ENCODE results near the gene FMNL2. TPM values are rescaled to one million over a fixed set of nuclear protein-coding genes. Genes with fewer than 3 reads are reported as not detected.
"Not testable (repeated sequence)": the region's sequence is repeated elsewhere in the genome, so short reads cannot be mapped to it uniquely, and the experiment has no call there.

The FMNL2 gene
- total RNA-seq, 1 donor from 2014 or later: 1.6 TPM

- intact Hi-C loops (cut with micrococcal nuclease): no loop called here
Observed at GRCh38 chr2:152518034-152518433, 183.1 kb downstream of the FMNL2 start.

GRCh38 chr2:152518641-152519580 is 183.9 kb downstream of the FMNL2 start:
- intact Hi-C loops (cut with micrococcal nuclease): no loop called here

DNA sequence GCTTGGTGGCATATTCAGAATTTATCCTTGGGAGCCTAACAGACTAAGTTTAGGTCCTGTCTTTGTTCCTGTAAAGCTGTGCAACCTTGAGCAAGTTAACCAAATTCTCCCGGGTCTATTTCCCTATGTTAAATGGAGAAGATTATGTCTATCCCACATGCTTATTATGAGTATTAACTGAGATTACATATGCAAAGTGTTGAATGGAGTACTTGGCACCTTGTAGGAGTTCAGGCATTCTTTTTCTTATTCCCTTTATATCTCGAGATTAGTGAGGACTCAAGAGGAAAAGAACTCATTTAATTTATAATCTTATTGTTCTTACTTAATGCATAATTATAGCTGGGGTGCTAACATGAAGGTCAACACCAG is 184.6 kb downstream of the FMNL2 start:
- intact Hi-C loops (cut with micrococcal nuclease): no loop called here

DNA sequence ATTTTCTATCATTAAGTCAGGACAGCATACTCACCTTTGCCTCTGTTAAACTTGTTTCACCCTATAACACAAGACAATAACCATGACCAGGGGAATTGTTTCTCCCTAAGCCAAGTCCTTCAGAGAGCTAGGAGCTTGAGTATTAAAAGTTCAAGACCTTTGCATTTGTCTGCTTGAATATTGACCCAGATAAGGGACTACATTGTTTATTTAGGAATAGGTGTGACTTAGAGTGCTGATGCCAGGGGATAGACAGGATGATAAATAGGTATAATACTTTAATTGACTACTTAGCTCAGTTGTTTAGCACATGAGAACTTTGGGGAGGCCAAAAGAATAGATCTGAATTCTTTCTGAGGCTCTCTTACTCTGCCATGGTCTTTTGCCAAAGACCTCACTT is 185.8 kb downstream of the FMNL2 start:
- intact Hi-C loops (cut with micrococcal nuclease): no loop called here

GRCh38 chr2:152522446-152522845 is 187.5 kb downstream of the FMNL2 start:
- intact Hi-C loops (cut with micrococcal nuclease): not testable (repeated sequence)

- intact Hi-C loops (cut with micrococcal nuclease): no loop called here
Observed at GRCh38 chr2:152523091-152523490, 188.1 kb downstream of the FMNL2 start.

DNA sequence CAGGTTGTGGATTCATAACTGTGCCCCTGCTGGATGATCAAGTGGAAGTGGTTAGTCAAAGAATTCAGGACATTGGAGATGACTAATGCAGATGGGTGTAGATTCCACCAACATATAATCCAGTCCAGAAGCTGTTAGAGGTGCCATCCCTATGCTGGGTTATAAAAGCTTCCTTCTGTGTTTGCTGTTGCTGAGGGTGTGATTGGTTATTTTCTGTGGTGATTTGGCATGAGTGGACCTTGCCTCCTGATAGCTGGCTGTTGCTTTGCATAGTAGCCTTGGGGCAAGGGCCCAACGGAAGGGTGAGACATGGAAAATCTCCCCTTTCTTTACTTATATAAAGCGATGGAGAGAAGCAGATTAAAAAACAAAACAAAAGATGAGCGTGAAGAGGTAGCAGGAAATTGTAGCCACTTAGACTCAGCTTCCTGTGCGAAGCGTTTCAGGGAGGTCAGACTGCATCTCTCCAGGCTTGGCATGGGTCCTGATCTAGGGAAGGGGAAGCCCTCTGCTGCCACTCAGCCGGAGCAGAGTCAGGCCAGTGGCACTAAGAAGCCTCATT is 190.4 kb downstream of the FMNL2 start:
- intact Hi-C loops (cut with micrococcal nuclease): no loop called here

GRCh38 chr2:152529420-152530115 is 194.6 kb downstream of the FMNL2 start:
- intact Hi-C loops (cut with micrococcal nuclease): no loop called here

GRCh38 chr2:152532241-152532640 is 197.3 kb downstream of the FMNL2 start:
- intact Hi-C loops (cut with micrococcal nuclease): no loop called here

DNA sequence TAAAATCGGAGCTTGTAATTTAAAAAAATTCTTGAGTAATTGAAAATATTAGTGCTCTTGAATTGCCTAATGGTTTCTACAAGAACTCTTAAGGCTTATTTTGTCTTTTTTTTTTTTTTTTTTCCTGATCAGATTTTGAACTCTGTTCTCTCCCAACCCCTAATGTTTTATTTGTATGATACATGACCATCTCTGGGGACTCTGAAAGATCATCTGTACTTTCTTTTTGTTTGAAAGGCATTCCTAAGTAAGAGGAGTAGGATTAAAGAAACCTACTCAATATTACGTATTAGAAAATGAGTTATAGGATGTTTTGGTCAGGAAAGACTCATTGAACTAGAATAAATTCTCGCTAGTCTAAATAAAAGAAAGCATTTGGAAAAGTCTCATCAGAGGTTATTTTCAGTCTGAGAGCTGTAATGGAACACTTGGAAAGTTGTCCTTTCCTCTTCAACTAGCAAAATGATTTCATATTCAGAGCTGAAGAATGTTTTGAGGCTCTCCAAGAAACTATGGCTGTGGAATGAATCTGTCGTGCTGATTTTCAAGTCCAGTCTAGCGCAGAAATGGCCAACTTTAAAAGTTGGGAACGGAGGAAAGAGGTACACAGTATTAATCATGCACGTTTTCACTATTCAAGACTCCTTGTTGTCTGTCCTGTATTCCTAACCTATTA is 199.6 kb downstream of the FMNL2 start:
- intact Hi-C loops (cut with micrococcal nuclease): no loop called here

- intact Hi-C loops (cut with micrococcal nuclease): no loop called here
Observed at GRCh38 chr2:152537081-152537651, 202.2 kb downstream of the FMNL2 start.

DNA sequence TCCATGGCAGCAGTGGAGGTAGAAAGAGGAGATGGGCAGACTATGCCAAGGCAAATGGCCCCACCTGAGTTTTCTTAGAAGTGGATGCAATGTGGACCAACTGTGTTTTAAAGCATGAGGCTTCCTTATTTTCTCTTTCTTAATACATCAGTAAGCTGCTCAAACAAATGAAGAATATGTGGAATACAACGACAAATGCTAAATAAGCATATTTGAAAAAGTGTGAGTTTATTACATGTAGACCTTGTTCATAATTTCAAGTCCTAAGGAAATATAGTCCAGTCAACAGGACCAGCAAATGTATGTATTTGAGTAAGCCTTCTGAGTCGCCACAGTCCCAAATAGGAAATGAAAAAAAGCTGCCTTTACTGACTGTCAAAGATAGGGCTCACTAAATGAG is 204.4 kb downstream of the FMNL2 start:
- intact Hi-C loops (cut with micrococcal nuclease): no loop called here

GRCh38 chr2:152541712-152542111 is 206.7 kb downstream of the FMNL2 start:
- intact Hi-C loops (cut with micrococcal nuclease): no loop called here

DNA sequence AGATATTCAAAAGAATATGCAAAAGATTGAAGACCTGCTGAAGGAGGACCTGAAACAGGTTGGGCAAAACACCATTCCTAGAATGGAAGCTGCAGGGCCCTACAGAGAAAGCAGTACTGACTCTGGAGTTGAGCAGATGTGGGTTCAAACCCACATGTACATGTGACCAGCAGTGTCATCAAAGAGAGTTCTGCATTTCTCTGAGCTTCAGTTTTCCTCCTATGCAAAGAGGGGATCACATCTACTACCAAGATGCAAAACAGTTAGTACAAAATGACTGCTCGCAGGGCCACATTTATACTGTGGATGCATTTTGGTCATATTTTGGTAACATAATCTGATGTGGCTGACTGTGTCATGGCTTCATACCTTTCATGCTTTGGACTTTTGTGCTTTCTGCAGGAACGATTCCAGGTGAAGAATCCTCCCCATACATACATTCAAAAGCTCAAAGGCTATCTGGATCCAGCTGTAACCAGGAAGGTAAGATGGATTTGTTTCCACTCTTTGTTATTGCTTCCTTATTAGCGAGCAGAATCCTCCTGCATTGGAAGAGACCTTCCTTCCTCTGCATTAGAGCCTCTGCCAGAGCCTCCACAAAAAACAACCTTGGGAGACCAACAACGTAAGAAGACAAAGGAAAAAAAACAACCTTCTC is 207.5 kb downstream of the FMNL2 start:
- intact Hi-C loops (cut with micrococcal nuclease): no loop called here

- intact Hi-C loops (cut with micrococcal nuclease): no loop called here
Observed at GRCh38 chr2:152542995-152543481, 208.1 kb downstream of the FMNL2 start.

DNA sequence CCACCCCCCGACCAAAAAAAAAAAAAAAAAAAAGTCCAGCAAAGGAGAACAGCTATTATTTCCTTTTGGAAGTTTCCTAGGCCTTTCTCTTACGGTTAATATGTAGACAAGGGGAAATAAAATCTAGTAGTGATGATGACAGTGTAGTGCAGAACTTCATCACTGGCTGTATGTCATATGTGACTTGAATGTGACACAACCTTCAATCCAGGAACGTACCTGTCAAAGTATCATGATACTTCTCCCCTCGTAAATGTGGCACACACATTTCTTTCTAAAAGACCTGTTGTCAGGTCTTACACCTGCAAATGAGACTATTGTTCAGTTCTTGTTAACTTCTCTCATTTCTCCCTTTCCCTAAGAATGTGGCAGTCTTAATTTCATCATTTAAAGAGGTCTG is 208.7 kb downstream of the FMNL2 start:
- intact Hi-C loops (cut with micrococcal nuclease): no loop called here

GRCh38 chr2:152544638-152545037 is 209.7 kb downstream of the FMNL2 start:
- intact Hi-C loops (cut with micrococcal nuclease): no loop called here

DNA sequence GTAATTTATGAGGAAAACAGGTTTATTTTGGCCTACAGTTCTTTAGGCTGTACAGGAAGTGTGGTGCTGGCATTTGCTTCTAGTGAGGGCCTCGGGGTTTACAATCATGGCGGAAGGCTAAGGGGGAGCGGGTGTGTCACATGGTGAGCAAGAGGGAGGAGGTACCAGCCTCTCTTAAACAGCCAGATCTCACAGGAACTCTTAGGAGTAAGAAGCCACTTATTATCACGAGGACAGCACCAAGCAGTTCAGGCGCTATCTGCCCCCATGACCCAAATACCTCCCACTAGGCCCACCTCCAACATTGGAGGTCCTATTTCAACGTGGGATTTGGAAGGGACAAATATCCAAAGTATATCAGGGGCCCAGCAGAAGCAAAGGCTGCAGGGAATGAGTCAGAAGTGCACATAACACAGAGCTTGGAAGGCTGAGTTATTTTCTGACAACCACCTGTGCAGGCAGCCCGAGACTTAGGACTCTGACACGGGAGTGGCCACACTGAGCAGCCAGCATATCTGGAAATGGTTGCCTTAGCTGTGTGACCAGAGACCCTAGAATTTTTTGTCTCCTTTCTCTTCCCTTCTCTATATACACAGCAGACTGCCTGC is 211.4 kb downstream of the FMNL2 start:
- intact Hi-C loops (cut with micrococcal nuclease): no loop called here

DNA sequence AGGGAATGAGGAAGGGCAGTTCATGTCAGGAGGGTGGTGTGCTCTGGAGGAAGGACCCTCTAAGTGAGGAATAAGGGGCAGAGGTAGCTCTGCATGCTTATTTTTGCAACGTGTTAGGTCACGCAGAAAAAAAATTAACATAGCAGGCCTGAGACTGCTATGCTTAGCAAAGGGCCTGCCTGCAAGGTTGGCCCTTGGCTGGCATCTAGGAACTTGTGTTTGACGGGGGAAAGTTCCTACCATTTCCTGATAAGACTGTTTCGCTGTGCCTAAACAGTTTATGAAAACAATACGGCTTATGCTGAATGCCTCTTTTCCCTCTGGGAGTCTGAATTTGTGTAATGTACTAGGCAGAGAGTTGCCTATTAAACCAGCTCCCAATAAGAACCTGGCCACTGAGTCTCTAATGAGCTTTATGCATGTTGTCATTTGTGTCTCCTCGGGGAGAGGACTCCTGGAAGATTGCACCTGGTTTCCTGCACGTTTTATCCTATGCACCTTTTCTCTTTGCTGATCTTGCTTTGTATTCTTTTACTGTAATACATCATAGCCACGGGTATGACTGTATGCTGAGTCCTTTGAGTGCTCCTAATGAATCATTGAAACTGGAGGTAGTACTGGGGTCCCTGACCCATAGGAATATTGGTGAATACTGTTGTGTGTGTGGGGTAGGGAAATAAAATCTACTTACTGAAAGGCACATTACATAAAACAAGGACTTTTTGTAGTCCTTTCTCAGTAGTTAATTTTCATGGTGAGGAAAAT is 213.3 kb downstream of the FMNL2 start:
- intact Hi-C loops (cut with micrococcal nuclease): no loop called here

DNA sequence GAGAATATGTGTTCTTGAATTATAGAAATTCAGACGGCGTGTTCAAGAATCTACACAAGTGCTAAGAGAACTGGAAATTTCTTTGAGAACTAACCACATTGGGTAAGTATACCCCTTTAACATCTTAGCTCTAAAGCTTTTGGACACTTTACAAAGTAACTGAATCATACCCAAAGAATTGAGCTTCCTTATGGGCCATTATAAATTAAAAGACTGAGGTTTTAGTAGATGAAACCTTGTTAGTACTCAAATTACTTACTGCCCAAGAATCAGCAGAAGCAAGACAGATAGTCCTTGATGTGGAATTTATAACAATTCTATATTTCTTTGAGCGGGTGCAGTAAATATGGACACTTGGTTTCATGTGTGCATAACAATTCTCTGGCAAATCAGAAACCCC is 214.0 kb downstream of the FMNL2 start:
- intact Hi-C loops (cut with micrococcal nuclease): no loop called here
